Activated CD4-positive, alpha-beta T cell treated with anti-CD3 and anti-CD28 coated beads, Interleukin-10, Interleukin-2, amounts not matched to agents 100 ng/mL and 50 ng/mL, durations not matched to agents 16 hours and 8 hours (primary cell): ENCODE results near the gene SPAG9.
A peak's percentile ranks its signal among the peaks of the same experiment; 100 is the strongest.

Source experiments
- DNase-seq: peaks from one replicate; pipeline ENCODE4 v3.0.0-alpha.2; 2020

Gene SPAG9

DNA sequence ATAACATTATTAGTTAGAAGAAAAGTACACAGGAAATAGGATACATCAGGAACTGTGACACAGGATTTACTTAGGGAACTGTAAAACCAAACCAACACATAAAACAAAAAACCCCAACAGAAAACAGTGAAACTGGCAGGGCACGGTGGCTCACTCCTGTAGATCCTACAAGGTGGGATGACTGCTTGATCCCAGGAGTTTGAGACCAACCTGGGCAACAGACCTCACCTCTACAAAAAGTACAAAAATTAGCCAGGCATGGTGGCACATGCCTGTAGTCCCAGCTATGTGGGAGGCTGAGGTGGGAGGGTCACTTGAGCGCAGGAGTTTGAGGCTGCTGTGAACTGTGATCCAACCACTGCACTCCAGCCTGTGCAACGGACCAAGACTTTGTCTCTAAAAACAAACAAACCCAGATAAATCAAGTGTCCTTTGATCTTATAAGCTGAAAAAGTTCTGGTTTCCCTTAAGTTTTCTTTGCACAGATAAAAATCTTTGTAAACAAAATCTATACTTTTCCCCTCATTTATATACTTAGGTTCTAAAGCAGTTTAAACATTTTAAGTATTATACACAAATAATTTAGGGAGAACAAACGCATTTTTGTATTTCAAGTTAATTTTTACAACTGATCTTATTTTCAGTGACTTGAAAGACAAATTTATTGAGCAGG, 143.0 kb downstream of the SPAG9 start:
- no peak for DNase-seq

DNA sequence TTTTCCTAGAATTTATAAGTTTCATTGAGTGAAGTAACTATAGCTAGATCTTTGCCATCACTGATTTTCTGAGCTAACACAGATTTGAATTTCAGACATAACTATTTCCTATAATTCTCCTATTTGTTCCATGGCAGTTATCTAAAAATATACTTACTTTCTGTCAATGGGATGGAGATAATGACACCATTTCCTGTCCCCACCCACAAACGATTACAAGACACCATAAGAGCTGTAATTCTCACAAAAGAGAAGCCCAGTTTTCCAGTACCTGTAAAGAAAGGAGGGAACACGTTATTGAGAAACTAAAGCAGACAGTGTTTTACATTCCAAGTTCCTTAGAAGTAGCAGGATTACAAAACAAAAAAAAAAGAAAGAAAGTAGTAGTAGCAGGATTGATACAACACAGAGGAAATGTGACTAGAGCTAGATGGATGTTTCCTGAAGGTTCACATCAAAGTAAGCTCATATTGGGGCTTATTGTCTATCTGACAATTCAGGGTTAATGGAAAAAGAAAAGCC, 143.7 kb downstream of the SPAG9 start:
- DNase-seq: peak; percentile 16

DNA sequence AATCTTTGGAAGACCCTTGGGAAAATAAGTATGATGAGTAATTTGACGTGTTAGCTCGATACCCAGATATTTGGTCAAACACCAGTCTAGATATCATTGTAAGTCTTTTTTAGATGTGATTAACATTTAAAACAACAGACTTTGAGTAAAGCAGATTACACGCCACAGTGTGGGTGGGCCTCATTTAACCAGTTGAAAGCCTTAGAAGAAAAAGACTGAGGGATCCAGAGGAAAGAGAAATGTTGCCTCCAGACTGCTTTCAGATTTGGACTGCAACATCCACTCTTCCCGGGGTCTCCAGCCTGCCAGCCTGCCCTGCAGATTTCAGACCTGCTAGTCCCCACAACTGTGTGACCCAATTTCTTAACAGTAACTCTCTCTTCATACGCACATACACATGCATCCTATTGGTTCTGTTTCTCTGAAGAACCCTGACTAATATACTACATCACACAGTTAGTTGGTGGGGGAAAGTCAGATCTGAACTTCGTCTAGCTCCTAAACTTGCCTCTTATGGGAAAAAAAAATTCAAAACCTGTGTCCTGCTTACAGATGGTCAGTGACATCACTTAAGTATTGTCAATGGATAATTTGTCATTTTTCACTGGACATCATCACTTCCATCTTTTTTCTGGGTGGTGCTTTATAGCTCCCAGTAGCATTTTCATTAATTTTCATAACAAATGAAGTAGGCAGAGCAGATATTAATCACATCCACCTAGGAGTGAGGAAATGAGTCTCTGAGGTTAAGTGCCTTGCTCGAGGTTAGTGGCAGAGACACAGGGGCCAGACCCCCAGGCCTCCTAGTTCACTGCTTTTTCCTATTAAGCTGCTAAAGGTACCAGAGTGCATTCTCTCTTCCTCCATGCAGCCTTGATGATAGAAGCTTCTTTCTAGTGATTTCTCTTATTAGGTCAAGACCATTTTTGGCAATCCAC, 146.8 kb downstream of the SPAG9 start:
- peak; percentile 16 for DNase-seq

DNA sequence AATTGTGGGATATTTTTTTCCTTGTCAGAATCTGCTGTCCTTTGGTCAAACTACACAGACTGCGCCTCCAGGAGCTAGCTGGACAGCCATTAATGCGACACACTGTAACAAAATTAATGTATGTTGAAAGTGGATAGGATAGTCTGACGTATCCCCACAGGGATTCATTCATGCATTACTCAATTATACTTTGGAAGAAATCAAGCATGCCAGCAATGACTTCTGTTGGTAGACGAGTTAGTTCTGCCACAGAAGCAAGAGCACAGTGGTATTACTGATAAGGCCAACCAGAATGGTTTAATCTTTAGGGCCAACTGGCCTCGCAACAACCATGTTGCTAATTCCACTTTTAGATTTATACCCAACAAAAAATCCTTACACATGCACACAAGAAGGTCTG, 148.1 kb downstream of the SPAG9 start:
- DNase-seq: no peak

DNA sequence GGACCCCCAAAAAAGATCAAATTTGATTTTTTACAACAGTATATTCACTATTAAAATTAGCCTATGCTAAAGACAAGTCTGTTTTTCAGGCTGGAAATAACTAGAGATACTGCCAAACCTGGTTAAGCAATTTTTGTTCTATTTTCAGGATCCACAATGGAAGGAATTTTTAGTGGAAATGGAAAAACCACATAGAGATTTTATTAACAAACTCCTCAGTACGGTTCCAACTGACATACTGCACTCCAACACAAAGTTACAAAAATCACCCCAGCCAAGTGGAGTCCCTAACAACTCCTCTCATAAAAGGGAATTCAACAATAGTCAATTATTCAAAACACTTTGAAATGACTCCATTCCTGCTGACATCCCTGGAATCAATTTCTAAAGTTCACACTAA, 152.9 kb downstream of the SPAG9 start:
- no peak for DNase-seq

DNA sequence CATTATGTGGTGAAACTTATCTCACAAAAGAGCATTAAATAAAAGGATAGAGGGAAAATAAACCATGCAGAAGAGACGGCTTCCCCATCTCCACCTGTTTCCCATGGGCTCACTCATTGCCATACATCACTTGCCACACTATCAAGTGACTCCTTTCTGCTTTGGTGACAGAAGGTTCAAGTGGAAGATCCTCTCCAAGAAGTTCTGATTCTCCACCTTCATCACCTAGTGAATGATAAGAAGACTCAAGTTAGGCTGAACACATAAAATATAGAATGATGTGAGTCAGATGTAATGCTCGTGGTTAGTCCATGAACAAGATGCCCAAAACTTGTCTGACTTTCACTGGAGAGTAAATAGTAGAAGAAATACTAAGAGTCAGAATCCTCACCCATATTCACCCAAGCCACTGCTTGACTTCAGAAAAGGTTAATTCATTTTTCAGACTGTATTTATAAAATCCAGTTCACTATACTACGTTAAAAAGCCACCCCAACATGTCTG, 154.5 kb downstream of the SPAG9 start:
- DNase-seq: peak; percentile 31

DNA sequence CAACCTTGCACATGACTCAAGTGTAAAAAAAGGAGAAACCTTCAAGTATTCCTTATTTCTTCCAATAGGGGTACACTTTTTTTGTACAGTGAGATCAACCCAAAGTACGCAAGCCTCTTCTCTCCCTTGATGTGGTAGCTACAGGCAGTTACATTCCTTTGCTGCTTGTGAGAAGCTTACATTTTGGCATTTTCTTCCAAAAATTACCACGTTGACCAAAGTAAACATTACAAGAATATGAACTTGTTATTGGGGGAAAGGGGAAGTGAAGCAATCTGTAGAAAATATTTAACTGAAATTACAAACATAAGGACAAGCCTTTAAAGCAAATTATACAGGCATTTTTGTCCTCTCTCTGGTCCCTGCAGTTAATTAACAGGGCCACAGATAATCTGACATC, 157.5 kb downstream of the SPAG9 start:
- DNase-seq: no peak

DNA sequence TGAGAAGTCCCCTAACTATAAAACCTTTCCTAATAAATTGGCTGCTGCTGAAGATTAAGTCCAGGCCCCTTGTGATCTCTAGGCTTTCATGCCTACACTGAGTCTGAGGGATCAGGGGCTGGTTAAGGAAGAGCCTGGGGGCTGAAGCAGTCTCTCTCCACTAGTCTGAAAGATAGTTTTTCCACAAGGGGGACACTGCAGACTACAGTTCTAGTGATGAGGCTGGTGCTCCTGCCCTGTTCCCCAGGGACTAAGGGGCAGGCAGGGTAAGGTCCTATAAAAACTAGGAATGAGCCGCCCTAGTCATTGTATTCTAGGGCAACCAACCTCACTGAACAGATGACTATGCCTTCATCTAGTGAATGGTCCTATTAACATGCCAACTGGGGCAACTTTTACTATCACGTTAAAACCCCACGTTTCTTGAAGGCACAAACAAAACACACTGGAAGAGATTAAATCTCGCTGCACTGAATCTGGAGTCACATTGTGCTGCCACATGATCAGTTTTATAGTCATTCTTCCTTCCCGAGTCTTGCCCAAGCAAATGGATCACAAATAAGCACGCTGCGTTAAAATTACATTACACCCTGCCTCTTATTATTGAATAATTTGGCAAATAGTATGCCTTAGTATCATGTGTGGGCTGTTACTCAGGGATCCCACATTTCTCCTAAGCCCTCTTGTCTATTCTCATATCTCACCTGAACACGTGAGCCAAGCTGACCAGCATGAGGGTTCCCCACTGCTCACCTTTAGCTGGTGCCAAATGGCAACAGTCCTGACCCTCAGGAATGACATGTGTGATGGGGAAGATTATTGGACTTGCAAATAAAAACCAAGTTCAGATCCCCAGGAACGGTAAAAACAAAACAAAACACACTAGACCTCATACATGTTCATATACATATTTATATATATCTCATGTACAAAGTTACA, 159.1 kb downstream of the SPAG9 start:
- DNase-seq: no peak

DNA sequence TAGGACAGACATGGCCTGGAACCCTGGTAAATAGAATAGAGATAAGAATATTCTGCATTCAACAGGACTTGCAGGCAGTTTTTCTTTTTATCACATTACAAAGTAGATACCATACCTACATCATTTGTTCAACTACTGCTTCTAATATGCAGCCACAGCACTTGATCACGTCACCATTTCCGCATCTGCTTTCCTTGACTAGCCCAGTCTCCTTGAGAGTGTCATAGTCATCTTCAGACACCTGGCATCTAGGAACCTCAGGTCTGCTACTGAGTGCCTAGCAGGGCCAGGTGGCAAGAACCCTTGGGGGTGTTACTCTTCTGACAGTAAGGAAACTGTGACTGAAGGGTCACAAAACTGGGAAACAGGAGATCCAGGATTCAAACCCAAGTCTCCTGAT, 161.3 kb downstream of the SPAG9 start:
- DNase-seq: no peak

DNA sequence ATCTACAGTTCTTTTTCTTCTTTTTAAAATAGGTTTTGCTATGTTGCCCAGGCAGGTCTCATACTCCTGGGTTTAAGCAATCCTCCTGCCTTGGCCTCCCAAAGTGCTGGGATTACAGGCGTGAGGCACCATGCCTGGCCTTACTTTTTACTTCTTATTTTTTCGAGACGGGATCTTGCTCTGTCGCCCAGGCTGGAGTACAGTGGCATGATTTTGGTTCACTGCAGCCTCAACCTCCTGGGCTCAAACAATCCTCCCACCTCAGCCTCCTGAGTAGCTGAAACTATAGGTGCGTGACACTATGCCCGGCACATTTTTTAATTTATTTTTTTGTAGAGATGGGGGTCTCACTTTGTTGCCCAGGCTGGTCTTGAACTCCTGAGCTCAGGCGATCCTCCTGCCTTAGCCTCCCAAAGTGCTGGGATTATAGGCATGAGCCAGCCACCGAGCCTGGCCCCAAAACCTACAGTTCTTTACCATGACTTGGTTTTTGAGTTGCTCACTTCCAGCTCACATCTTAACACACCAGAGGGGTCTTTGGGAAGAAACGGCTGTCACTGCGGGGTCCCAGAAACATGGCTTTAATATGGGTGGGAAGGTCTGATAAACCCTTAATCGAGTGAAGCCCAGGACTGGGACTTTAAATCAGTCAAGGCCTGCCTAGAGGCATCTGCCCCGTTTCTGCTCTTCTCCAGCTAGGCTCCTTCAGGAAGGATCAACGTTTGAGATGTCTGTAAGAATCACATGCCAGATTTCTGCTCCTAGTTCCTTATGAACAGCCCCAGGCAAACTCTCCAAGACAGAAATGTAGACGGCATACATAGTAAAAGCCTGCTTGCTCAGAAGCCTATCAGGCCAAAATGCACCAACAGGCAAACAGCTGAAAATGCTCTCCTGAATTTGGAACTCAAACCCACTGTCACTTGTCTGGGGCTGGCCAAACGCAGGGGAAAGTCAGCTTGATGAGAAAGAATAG, 162.8 kb downstream of the SPAG9 start:
- DNase-seq: no peak

DNA sequence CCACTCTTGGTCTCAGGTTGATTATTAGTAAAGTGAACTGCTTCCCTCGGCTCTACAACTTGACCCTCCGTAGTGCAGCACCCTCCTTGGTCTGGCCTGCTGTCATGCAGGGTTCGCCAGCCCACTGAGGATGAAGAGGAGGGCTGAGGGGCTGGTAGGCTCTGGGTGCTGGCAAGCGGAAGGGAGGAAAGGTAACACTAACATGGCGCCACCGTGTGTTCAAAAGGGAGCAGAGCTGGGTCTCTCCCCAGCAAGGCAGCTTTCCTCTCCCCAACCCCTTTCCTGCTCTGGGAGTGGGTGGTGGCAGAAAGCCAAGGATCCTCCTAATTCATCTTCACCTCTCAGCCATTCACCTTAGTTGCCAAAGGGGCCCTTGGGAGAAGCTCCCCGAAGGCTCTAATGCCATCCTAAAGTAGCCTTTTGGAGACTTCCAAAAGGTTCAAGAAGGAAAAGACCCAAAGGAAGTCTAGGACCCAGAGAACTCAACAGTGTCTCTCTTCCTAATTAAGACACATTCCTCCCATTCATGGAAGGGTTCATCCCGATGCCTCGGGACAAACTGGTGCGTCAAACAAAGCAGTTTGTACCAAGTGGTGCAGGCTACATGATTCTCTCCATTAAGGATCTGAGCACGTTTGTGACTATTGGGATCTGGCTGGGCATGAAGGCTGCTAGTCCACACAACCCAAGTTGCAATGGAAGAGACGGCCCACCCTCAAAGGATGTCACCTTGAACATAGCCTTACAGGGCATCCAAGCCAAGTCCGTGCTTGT, 163.7 kb downstream of the SPAG9 start:
- DNase-seq: peak; percentile 71

DNA sequence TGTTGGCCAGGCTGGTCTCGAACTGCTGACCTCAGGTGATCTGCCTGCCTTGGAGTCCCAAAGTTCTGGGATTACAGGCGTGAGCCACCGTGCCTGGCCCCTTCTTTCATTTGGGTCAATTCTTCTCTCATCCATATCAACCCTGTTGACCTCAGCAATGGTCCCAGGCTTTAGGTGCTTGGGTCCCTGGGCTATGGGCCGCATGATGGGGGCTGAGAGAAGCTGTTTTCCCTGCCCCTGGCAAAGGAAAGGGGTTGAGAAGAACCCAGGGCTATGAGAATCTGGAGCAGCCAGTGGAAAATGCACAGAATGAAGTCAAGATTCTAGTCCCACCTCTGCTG, 164.3 kb downstream of the SPAG9 start:
- no peak for DNase-seq

DNA sequence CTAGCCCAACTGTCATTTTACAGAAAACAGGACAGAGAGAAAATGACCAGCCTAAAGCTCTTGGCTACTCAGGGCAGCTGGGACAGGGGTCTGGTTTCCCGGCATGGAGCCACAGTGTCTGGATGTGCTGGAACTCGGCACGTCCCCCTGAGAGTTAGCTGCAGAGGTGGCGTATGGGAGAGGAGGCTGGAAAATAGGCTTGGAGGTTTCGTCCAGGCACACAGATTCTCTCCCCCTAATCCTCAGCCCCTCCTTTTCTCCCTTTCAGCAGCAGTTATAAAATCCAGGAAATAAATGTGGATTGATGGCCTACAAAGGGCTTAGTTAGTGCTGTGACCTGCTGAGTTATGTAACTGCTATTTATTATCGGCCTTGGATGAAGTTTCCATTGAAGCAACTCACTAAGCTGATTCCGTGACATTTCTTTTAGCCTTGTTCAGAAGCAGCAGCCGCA, 165.0 kb downstream of the SPAG9 start:
- no peak for DNase-seq

DNA sequence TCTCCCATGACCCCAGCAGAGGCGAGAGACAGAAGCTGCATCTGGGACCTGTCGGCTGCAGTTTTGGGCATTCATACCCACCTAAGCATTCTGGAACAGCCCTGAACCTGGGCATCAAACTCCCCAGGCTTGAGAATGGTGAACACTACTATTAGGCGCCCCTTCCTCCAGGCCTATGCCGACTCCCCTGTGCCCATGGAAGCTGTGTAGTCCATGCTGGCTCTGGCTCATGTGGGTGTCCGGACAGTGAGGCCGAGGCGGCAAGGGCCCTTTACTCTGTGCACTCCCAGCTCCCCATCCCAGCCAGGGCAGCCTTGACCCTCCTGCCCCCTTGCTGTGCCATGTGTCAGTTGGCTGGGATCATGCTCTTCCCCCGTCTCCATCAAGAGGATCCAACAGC, 165.5 kb downstream of the SPAG9 start:
- DNase-seq: no peak

DNA sequence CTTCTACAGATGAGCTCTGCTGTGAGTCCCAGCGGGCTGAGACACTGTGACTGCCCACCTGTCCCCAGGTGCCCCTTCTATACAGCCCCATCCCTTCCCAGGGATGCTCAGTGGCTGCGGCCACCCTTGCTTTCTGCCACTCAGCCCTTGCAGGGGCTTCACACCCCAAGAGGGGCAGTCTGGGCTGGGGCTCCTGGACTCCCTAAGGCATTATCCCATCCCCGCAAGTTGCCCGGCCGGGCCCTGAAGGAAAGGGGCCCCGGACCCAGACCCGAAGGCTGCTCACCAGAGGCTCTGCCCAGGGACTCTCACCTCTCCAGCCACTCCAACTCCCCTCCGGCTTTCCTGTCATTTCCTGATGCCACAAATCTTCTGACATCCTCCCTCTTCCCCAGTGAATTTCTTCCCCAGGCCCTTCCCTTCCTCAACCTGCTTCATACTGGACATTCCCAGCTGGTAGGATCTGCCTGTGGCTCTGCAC, 166.0 kb downstream of the SPAG9 start:
- no peak for DNase-seq

DNA sequence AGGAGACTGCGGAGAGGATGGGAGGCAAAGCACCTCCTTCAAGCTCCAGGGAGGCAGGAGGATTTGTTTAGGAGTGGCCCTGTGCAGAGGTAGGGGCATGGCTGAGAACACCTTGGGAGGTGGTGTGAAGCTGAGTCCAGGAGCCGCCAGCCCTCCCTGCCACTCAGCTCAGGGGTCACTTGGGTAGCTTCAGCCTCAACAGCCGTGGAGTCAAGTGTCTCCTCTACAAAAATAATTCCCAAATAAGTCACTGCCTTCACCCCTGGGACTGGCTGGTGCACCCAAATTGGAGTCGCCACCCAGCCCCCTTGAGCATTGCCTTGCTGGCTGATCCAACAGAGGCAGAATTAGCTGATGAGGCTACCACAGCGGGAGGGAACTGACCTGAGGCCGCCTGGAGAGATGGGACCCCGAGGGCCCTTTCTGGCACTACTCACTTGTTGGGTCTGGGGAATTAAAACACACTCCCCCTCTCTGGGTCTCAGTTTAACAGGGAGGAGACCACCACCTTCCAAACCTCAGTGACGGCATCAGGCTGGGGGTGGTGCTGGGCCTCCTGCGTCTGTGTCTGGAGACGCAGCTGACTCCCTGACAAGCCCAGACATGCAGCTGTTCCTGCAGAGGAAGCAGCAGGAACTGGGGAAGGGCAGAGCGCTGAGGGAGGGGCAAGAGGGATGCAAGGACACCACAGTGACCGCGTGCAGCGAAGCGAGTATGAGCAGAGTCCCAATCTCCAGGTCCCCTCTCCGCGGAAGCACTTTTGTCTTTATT, 166.7 kb downstream of the SPAG9 start:
- no peak for DNase-seq

DNA sequence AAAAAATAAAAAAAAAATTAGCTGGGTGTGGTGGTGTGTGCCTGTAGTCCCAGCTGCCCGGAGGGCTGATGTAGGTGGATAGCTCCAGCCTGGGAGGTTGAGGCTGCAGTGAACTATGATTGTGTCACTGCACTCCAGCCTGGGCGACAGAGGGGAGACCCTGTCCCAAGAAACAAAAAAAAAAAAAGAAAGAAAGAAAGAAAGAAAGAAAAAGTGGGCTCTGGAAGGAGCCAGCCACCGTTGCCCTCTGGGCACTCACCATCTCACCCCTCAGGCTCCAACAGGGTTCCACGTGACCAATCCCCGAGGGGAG, 167.2 kb downstream of the SPAG9 start:
- no peak for DNase-seq

DNA sequence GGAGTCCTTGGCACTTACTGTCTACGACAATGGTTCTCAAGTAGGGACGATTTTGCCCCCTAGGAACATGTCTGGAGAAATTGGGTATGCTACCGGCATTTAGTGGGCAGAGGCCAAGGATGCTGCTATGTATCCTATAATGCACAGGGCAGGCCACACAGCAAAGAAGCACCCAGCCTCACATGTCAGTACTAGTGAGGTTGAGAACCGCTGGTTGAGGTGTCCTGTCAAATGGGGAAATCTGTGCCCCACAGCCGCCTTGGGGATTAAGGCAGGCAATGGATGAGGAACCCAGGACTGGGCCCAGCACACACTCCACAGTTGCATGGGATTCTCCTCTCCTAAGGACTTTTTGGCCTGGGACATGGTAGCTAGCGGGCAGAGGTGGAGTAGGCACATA, 167.8 kb downstream of the SPAG9 start:
- no peak for DNase-seq

DNA sequence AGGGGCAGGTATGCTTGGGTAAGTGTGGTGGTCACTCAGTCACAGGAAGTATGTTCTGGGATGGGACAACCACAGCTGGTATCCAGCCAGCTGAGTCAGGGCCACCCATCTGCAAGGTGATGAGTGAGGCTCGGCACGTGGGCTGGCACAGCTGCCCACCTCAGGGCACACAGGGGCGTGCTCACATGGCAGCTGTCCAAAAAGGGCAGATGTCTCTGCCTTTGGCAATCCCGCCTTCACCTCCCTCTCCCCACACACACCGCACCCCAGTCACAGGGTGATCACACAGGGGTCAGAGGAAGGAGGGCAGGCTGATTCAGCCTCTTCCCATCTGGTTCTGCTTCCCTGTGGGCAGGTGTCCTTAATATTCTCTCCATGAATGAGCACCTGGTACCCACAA, 168.7 kb downstream of the SPAG9 start:
- no peak for DNase-seq
